Non-pigmented ciliary epithelial cell (primary cell): Measurements from ENCODE around the gene PLA2G5.

ENCODE experiments used
- DNase-seq: peaks from one replicate; pipeline ENCODE4 v3.0.0-alpha.2; 2010; ENCODE audit warnings: low read depth

The PLA2G5 gene

GRCh38 chr1:20068722-20069121 is 1.3 kb upstream of the PLA2G5 start:
- no peak for DNase-seq

- no peak for DNase-seq
Observed at GRCh38 chr1:20070357-20070756, 363 bp downstream of the PLA2G5 start.

DNA sequence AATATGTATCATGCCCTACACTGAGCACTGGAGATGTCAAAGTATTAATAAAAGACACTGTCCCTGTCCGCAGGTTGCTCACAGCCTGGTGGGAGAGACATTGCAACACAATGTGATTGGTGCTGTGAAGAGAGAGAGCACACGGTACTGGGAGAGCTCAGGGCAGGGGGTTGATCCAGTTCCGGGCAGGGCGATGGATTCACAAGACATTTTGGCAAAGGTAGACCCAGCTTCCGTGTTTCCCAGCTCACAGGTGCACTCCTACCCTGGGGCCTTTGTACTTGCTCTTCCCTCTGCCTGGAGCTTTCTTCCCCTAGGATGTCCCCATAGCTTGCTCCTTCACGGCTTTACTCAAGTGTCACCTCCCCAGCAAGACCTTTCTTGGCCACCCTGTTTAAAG is 1.4 kb downstream of the PLA2G5 start:
- DNase-seq: no peak

DNA sequence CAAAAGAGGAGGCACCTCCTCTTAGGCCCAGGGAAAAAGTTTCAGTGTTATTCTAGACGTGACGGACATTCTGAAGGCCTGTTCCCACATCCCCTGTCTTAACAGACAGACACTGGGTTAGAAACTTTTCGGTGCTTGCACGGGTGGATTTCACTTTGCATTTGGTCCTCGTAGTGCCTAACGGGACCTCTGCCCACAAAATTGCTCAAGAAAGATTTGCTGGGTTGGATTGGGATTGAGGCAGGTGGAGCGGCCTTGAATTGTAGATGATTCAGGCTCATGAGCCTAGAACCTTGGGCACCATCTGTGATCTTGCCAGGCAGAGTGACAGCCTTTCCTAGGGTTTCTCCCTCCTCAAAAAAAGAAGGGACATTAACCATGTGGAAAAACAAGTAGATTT is 2.8 kb downstream of the PLA2G5 start:
- DNase-seq: no peak

- DNase-seq: no peak
Observed at GRCh38 chr1:20073256-20073655, 3.3 kb downstream of the PLA2G5 start.

- DNase-seq: no peak
Observed at GRCh38 chr1:20074055-20074724, 4.2 kb downstream of the PLA2G5 start.

GRCh38 chr1:20074725-20075171 is 4.8 kb downstream of the PLA2G5 start:
- no peak for DNase-seq

GRCh38 chr1:20075345-20075744 is 5.4 kb downstream of the PLA2G5 start:
- no peak for DNase-seq

GRCh38 chr1:20076223-20076622 is 6.2 kb downstream of the PLA2G5 start:
- DNase-seq: no peak

DNA sequence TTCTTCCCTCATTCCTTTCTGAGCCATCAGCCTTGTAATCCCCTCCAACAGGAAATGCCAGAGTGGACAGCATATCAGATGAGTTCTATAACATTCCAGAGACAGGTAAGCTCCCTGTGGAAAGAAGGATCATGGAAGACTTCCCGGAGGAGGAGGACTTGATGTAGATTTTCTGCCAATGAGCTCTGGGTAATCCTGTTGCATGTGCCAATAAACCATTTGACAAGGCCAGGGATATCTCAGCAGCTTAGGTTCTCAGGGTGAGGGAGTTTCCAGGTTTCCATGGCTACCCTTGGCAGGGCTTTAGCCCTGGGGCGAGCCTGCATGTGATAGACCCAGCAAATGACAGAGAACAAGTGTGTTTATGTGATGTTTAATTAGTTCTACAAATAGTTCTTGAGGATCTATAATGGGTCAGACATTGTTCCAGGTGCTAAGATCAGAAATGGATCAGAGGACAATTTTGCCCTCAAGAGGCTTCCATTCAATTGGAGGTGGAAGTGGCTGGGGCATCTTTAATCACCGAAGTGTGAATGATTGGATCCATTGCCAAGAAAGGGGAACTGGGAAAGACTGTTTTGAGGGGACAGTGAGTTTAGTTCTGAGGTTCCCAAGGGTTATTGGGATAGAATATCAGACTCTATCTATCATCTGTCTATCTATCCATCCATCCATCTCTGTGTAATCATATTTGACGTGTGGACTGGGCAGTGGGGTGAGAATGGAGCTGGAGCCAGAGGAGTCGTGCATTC is 6.9 kb downstream of the PLA2G5 start:
- no peak for DNase-seq

DNA sequence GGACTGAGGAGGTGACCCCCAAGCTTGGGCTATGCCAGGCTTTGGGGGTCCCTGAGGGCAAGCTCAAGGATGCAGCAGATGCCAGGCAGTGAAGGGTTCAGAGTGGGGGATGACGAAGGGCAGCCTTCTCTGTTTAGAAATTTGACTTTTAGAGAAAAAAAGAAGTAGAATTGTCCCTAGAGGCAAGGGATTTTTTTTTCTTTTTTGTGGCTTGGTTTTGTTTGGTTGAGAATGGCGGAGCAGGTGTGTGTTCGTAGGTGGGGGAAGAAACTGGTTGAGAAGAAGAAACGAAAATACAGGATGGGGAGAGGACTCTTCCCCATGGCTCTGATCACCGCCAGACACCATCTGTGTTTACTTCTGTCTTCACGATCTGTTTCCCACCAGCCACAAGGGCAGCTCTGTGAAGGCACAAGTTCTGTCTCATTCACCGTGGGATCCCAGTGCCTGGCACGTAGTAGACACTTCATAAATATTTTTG is 8.2 kb downstream of the PLA2G5 start:
- DNase-seq: no peak

- DNase-seq: no peak
Observed at GRCh38 chr1:20078711-20079110, 8.7 kb downstream of the PLA2G5 start.

GRCh38 chr1:20079661-20080305 is 9.8 kb downstream of the PLA2G5 start:
- DNase-seq: no peak

GRCh38 chr1:20080441-20081352 is 10.7 kb downstream of the PLA2G5 start:
- no peak for DNase-seq

DNA sequence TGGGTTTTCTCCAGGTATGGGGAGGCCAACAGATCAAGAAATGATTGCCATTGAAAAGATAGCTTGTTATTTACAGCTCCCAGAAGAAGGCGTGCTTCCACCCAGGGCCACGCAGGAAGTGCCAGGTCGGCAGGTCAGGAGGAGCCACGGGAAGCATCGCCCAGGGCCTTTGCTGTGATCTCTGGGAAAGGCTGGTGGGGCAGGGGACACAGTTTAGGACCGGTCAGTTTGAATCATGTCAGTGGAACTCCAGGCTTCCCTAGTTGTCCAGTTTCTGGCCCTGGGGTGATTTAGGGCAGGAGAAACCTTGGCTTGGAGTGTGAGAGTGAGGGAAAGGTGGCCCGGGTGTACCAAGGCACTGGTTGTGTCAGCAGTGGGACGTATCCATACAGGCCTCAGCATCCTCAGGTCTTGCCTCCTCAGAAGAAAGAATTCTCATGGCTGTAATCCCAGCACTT is 11.4 kb downstream of the PLA2G5 start:
- DNase-seq: no peak

DNA sequence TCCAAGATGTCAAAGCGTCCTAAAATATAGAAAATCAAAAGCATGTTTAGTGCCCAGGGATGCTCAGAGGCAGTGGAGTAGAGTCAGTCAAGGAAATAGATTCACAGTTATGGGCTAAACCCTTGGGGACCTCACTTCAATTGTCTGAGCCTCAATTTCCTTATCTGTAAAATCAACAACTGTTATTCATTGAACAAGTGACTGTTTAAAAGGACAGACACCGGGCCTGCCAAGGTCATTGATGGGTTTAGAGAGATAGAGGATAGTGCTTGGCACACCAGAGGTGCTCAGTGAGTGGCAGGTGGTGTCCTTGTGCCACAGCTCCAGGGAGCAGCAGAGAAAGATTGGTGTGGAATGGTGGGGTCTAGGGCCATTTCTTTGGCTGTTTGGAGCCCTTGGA is 12.8 kb downstream of the PLA2G5 start:
- no peak for DNase-seq

- no peak for DNase-seq
Observed at GRCh38 chr1:20083178-20083944, 13.4 kb downstream of the PLA2G5 start.

GRCh38 chr1:20086800-20087199 is 16.8 kb downstream of the PLA2G5 start:
- no peak for DNase-seq

DNA sequence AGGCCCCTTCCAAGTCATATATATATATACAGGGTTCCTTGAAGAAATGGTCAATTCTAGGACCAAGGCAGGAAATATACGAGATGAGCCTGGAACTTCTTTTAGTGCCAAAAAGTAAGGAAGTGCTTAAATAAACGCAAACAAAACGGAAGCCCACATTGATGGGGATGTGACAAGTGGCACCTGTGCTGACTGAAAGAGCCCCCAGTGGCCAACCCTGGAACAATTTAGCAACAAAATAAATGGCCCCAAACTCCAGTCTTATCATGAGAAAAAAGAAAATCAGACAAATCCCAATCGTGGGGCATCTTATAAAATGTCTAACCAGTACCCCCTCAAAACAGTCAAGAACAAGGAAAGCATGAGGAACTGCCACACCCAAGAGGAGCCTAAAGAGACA is 17.7 kb downstream of the PLA2G5 start:
- no peak for DNase-seq

GRCh38 chr1:20089328-20090077 is 19.5 kb downstream of the PLA2G5 start:
- no peak for DNase-seq
